ENCODE results near the gene GAS2L3. TPM values are rescaled to one million over a fixed set of nuclear protein-coding genes. Genes with fewer than 3 reads are reported as not detected.

GAS2L3 gene
- total RNA-seq, 1 experiment from 2014 or later = 31.9 TPM

DNA sequence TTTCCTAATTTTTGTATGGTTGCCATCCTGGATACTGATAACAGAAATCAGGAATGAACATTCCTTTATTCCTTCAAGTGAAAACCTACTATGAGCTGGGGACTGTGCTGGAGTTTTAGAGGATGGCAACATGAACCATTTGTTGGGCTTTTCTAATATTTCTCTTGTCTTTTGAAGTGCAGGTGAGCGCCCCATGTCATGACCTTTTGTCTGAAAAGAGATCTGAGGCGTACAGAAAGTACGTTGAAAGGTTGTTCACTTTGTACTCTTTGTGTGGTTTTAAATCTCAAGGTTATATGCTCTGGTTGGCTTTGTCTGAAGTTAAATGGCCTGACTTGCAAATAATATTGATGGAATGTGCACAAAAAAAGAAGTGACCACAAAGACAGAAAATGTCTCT, 79.0 kb downstream of the GAS2L3 start:
- H3K27ac ChIP-seq = no peak overlapping the region
- no peaks in the 10 kb centered on the region for H3K36me3 ChIP-seq (ENCODE audit: low read depth)
- DNase-seq = no peak
- no peaks in the 10 kb centered on the region for H3K9me2 ChIP-seq (ENCODE audit: insufficient read depth)
- intact Hi-C loops (cut with micrococcal nuclease; ENCODE audit: unreplicated experiment) = no loop called here
- no peak overlapping the region for H3K4me2 ChIP-seq
- no peak overlapping the region for H3K4me3 ChIP-seq
- no peak overlapping the region for H2AFZ ChIP-seq
- H3F3A ChIP-seq (ENCODE audit: insufficient read depth, low read depth) = no peaks in the 10 kb centered on the region
- TF ChIP-seq, protein P1, sequence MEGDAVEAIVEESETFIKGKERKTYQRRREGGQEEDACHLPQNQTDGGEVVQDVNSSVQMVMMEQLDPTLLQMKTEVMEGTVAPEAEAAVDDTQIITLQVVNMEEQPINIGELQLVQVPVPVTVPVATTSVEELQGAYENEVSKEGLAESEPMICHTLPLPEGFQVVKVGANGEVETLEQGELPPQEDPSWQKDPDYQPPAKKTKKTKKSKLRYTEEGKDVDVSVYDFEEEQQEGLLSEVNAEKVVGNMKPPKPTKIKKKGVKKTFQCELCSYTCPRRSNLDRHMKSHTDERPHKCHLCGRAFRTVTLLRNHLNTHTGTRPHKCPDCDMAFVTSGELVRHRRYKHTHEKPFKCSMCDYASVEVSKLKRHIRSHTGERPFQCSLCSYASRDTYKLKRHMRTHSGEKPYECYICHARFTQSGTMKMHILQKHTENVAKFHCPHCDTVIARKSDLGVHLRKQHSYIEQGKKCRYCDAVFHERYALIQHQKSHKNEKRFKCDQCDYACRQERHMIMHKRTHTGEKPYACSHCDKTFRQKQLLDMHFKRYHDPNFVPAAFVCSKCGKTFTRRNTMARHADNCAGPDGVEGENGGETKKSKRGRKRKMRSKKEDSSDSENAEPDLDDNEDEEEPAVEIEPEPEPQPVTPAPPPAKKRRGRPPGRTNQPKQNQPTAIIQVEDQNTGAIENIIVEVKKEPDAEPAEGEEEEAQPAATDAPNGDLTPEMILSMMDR (conservative IDR thresholded peaks at IDR 0.05) = no peak
- TF ChIP-seq EZH2 (IDR thresholded peaks at IDR 0.05; ENCODE audit: low read depth) = no peak
- H3K9me3 ChIP-seq (ENCODE audit: insufficient read depth, low read depth) = no peaks in the 10 kb centered on the region
- H3K79me2 ChIP-seq (ENCODE audit: low read depth) = no peaks in the 10 kb centered on the region
- ChIA-PET CTCF (no interaction called here), POLR2A (ENCODE audit: unreplicated experiment) (no interaction called here)
- H3K4me1 ChIP-seq (replicated peaks; ENCODE audit: insufficient read depth) = no peaks in the 10 kb centered on the region
- BruUV-seq (replicated peaks) = no TSS peak
- H3K27me3 ChIP-seq (ENCODE audit: insufficient read depth, low read depth) = peaks cover 33% of the 10 kb centered on the region
- H4K20me1 ChIP-seq (ENCODE audit: insufficient read depth) = no peaks in the 10 kb centered on the region

DNA sequence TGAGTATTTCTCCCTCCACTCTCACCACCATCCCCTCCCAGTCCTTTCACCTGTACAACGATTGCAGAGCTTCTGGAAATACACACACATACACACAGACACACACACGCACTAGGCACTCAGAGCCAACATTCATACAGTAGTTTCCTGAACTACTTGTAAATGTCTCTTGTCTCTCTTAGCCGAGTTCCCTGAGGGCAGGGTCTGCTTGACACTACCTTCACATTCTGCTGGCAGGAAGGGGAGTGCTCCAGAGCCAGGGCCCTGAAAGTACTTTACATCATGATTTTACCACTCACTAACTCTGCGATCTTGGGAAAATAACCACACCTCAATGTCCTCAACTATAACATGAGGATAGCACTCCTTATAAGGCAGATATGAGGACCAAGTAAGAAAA, 82.7 kb downstream of the GAS2L3 start:
- no peak overlapping the region for H3K4me3 ChIP-seq
- ChIA-PET CTCF (no interaction called here), POLR2A (ENCODE audit: unreplicated experiment) (no interaction called here)
- H3K27ac ChIP-seq = no peak overlapping the region
- TF ChIP-seq, protein P1 (conservative IDR thresholded peaks at IDR 0.05) = no peak
- TF ChIP-seq EZH2 (IDR thresholded peaks at IDR 0.05; ENCODE audit: low read depth) = no peak
- intact Hi-C loops (cut with micrococcal nuclease; ENCODE audit: unreplicated experiment) = no loop called here
- H3K9me2 ChIP-seq (ENCODE audit: insufficient read depth) = no peaks in the 10 kb centered on the region
- no peaks in the 10 kb centered on the region for H4K20me1 ChIP-seq (ENCODE audit: insufficient read depth)
- H3K4me1 ChIP-seq (replicated peaks; ENCODE audit: insufficient read depth) = no peaks in the 10 kb centered on the region
- H3F3A ChIP-seq (ENCODE audit: insufficient read depth, low read depth) = no peaks in the 10 kb centered on the region
- H3K27me3 ChIP-seq (ENCODE audit: insufficient read depth, low read depth) = peaks cover 40% of the 10 kb centered on the region
- H3K4me2 ChIP-seq = no peak overlapping the region
- no peak for DNase-seq
- H3K9me3 ChIP-seq (ENCODE audit: insufficient read depth, low read depth) = no peaks in the 10 kb centered on the region
- no peak overlapping the region for H2AFZ ChIP-seq
- no TSS peak for BruUV-seq (replicated peaks)
- H3K36me3 ChIP-seq (ENCODE audit: low read depth) = no peaks in the 10 kb centered on the region
- H3K79me2 ChIP-seq (ENCODE audit: low read depth) = no peaks in the 10 kb centered on the region

- H3K4me2 ChIP-seq = no peak overlapping the region
- no peaks in the 10 kb centered on the region for H4K20me1 ChIP-seq (ENCODE audit: insufficient read depth)
- intact Hi-C loops (cut with micrococcal nuclease; ENCODE audit: unreplicated experiment) = no loop called here
- H2AFZ ChIP-seq = no peak overlapping the region
- BruUV-seq (replicated peaks) = no TSS peak
- no peaks in the 10 kb centered on the region for H3K36me3 ChIP-seq (ENCODE audit: low read depth)
- H3K27me3 ChIP-seq (ENCODE audit: insufficient read depth, low read depth) = peaks cover 41% of the 10 kb centered on the region
- ChIA-PET CTCF (no interaction called here), POLR2A (ENCODE audit: unreplicated experiment) (no interaction called here)
- H3K4me1 ChIP-seq (replicated peaks; ENCODE audit: insufficient read depth) = no peaks in the 10 kb centered on the region
- TF ChIP-seq, protein P1 (conservative IDR thresholded peaks at IDR 0.05) = no peak
- TF ChIP-seq EZH2 (IDR thresholded peaks at IDR 0.05; ENCODE audit: low read depth) = no peak
- H3K79me2 ChIP-seq (ENCODE audit: low read depth) = no peaks in the 10 kb centered on the region
- DNase-seq = no peak
- H3K27ac ChIP-seq = no peak overlapping the region
- H3K4me3 ChIP-seq = no peak overlapping the region
- H3K9me3 ChIP-seq (ENCODE audit: insufficient read depth, low read depth) = no peaks in the 10 kb centered on the region
- H3K9me2 ChIP-seq (ENCODE audit: insufficient read depth) = no peaks in the 10 kb centered on the region
- no peaks in the 10 kb centered on the region for H3F3A ChIP-seq (ENCODE audit: insufficient read depth, low read depth)
These were observed 83.4 kb downstream of the GAS2L3 start for GRCh38 chr12:100656856-100657255.
